GM19463 (cell line): ENCODE results near the gene PKP3.
A peak's percentile ranks its signal among the peaks of the same experiment; 100 is the strongest.
"Not testable (repeated sequence)": the region's sequence is repeated elsewhere in the genome, so short reads cannot be mapped to it uniquely, and the experiment has no call there.

Experiments
- ATAC-seq: cut with Tn5 transposase; IDR thresholded peaks from one replicate; pipeline ENCODE4 v1.9.1; 2021; ENCODE audit warnings: mild to moderate bottlenecking, moderate library complexity; ENCODE audit not compliant: unreplicated experiment

PKP3 gene

DNA sequence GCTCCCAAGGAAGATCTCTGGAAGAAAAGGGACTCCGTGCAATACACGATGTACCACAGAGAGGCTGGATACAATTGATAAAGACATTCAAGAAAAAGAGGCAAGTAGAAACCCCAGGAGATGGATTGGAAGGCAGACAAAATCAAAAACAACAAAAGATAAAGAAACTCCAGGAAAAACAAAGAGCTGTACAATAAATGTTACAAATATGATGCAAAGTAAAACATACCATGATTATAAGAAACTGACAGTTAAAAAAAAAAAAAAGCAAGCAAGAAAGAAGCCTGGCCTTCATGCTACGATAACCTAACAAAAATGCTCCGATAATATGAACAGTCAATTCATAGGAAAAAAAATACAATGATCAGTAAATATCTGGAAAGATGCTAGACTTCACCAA lies 31.3 kb downstream of the PKP3 start:
- no peak for ATAC-seq

DNA sequence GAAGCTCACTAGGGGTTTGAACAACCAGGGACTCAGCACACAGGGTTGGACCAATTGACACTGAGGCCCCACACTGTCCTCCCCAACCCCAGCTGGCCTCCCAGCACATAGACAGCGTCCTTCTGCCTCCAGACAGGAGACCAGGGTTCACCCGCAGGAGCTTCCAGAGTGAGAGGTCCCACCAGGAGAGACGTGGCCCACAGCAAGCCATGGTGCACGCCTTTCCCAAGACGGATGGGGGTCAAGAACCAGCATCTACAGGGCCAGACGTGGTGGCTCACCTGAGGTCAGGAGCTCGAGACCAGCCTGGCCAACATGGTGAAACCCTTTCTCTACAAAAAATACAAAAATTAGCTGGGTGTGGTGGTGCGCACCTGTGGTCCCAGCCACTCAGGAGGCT lies 32.8 kb downstream of the PKP3 start:
- no peak for ATAC-seq

DNA sequence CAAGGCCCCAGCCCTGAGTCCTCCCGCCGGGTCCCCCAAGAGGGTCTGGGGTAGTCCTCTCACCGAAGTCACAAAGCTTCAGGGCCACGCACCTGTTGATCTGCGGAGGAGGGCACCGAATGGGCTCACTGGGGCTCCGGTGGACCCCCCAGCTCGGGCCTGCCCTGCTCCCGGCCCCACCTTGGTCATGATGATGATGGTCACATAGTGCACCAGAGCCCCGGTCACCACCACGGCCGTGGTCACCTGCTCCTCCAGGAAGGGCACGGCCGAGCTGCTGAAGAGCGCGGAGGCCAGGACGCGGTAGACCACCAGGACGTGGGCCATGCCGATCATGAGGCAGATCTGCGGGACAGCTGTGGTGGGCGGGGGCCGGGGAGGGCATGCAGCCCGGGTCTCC lies 34.3 kb downstream of the PKP3 start:
- no peak for ATAC-seq

DNA sequence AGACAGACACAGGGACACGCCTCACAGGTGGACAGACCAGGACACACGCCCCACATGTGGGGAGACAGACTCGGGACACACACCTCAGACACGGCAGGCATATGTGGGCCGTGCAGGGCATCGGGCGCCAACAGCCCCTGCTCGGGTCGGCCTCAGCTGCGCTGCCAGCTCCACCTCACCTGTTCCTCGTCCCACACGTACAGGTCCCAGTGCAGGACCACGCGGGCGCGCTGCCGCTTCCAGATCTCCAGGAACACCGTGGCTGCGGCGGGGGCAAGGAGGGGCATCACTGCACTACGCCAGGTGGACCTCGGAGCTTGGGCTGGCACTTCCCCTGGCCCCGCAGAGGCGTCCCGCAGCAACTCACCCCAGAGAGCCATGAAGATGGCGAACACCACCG lies 35.4 kb downstream of the PKP3 start:
- ATAC-seq: no peak

DNA sequence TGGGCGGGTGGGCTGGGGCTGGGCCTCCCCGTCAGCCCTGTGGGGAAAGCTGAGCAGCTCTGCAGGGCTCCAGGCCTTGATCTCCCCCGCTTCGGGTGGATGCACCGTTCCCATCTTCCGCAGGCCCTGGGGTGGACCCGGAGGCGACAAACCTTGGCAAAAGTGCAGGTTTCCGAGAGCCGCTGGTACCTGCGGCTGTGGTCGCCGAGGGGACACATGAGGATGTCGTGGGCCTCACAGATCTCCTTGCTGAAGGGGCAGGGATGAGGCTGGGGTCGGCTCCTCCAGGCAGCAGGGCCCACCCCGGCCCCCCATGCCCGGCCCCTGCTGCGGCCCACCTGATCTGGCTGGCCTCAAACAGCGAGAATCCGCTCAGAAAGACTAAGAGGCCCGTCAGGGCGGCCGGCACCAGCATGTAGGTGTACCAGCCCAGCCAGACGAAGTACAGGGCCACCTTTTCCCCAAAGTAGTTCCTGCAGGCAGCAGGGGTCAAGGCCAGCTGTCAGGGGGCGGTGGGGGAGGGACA lies 36.0 kb downstream of the PKP3 start:
- no peak for ATAC-seq

DNA sequence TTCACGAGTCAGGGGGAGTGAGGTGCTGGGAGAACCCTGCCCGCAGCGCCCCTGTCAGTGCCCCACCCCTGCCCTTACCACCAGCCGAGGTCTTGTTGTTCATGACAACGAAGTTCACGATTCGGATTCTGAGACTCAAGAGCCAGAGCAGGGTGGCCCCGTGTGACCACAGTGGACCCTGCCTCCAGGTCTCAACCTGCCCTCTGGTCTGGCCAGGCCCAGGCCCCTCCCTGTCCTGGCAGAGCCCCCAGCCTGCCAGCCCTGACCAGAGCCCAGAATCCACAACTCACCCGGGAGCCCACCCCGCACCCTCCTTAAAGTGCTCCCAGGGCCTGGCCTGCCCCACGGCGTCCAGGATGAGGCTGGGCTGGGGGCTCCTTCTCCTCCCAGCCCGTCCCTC lies 37.9 kb downstream of the PKP3 start:
- ATAC-seq: no peak

DNA sequence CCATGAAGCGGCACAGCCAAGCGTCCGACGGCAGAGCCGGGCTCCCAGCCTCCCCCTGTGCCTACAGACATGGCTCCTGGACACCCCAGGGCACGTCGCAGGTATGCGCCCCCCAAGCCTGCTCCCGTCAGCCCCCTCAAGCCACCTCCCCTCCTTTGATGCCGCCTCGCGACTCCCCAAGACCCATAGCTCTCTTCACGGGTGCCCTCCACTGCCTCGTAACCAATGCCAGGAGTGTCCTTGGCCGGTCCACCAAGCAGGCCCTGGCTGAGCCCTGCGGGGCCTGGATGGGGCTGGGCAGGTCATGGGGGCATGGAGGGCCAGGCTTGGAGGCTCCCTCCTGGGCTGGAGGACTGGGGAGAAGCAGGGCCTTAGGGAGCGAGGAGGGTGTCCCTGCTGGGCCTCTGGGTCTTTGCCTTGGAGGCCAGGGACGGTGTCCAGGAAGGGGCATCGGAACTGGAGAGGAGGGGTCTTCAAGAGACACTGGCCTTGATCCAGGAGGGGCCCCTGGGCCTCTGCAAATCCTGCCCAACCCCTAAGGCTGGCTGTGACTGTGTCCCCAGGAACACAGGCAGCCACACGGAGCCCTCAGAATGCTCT lies 38.6 kb downstream of the PKP3 start:
- no peak for ATAC-seq

DNA sequence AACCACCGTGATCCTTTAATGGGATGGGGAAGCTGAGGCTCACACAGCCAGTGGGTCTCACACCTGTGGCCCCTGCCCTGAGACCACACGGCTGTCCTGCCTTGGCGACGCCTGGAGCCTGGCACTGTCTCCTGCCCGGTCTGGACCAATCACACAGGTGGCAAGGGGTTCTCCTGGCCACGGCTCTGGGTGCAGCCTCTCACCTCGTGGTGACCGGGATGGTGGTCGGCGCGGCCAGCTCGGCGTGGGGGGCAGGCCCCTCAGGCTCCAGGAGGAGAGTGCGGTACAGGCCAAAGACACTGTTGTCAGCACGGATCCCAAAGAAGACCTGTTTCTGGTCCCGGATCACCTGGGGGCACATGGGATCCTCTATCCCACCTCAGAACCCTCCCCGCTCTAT lies 39.1 kb downstream of the PKP3 start:
- no peak for ATAC-seq

DNA sequence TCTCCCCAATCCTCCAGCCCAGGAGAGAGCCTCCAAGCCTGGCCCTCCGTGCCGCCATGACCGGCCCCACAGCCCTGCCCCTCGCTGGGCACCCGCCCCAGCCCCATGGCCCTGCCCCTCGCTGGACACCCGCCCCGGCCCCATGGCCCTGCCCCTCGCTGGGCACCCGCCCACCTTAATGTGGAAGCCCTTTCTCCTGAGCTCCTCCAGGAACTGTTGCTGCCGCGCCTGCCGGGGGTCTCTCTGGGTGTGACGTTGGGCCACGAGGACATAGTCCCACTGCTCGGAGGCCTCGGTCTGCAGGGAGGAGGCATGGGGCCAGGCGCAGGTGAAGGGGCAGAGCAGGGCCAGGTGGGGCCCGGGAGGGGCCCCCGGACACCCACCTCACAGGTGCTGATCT lies 39.6 kb downstream of the PKP3 start:
- no peak for ATAC-seq

DNA sequence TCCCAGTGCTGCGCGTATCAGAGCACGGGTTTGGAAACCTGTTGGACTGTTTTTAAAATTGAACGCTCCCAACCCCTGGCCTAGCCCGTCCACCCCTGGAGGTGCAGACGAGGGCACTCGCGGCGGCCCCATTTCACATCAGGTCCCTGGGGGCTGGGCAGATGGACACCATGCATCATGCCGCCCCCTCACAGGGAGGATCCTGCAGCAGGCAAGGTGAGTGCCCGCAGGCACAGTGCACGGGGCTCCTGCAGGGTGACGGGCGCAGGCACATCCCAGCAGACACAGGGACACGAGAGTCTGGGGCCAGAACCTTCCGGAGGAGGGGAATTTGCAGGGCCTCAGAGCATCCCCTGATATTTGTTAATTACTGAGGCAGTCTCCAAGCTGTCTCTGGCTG lies 40.5 kb downstream of the PKP3 start:
- ATAC-seq: no peak

DNA sequence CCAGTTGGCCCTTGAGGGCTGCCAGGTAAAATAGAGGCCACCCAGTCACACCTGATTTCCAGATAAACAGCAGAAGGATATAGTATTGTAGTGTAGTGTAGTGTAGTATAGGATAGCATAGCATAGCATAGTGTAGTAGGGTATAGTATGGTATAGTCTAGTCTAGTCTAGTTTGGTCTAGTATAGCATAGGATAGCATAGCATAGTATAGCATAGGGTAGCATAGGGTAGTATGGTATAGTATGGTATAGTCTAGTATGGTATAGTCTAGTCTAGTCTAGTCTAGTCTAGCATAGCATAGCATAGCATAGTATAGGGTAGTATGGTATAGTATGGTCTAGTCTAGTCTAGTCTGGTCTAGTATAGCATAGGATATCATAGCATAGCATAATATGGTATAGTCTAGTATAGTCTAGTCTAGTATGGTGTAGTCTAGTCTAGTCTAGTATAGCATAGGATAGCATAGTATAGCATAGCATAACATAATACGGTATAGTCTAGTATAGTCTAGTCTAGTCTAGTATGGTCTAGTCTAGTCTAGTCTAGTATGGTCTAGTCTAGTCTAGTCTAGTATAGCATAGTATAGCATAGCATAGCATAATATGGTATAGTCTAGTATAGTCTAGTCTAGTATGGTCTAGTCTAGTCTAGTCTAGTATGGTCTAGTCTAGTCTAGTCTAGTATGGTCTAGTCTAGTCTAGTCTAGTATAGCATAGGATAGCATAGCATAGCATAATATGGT lies 41.2 kb downstream of the PKP3 start:
- ATAC-seq: not testable (repeated sequence)

DNA sequence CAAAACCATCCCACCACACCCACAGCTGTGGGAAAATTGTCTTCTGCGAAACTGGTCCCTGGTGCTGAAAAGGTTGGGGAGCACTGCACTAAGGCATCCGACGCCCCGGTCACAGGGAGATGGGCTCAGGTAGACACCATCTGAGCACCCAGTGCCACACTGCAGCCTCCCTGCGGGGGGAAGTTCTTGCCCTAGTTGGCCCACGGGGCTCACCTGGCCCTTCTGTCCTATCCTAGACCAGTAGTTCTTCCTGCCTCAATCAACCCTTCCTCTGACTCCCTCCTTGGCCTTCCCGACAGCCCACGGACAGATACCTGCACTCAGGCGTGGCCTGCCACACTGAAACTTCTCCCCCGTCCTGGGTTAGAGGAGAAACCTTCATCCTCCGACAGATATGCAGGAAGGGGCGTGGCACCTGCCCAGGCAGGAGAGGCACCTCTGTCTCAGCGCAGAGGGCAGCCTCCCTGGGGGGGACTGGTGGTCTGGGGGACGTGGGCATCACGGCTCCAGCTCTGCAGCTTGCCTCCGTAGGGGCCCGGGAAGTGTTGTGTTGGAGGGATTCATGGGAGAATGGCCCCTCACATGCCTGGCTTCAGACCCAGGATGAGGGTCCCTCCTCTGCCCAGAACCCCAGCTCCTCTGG lies 43.3 kb downstream of the PKP3 start:
- ATAC-seq: no peak

DNA sequence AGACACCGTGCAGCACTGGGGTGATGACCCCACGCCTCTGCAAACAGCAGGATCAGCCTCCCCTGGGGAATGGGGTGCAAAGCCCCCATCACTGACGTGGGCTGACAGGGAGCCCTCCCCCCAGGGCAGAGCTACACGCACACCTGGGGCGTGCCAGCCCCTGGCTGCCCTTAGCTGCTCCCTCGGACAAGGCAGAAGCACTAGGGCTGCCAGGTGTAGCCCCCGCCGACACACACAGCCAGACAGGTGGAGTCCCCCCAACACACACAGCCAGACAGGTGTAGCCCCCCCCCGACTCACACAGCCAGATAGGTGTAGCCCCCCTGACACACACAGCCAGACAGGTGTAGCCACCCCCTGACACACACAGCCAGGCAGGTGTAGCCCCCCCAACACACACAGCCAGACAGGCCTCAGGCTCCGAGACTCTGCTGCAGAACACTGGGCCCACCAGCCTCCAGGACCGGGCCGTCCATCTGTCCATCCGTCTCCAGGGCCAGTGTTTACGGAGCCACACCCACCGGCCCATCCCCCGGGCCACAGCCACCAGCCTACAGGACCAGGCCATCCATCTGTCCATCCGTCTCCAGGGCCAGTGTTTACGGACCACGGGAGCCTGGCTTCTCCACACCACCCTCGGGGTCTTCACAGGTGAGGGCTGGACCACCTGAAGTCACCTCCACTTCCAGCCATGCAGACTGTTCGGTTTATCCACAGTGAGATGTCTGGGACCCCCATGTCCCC lies 44.3 kb downstream of the PKP3 start:
- no peak for ATAC-seq

DNA sequence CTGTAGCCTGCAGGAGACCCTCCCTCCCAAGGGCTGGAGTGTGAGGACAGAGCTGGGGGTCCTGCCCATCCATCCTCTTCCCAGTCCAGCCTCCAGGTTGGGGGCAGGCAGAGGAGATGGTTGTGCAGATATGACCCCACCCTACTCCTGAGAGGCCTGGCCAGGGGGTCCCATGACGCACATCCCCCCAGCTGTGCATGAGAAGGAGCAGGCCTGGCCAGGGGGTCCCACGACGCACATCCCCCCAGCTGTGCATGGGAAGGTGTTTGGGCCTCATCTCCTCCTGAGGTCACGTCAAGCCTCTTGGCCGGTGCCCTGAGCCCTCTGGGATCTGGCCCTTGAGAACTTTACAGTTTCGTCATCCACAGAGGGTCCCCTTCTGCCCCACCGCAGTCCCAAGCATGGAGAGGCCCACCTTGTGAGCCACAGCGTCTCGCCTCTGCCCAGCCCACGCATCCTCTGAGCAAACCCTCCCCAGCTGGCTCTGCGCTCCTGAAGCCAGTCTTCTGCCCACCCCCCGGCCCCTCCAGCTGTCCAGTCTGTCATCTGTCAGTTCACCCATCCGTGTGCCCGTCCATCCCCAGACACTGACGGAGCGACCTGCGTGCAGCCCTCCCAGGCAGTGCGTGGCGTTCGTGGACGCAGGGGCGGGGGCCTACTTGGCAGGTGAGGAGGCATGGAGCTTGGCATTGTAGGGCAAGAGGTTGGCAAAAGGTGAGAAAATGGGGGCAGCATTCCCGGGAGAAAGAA lies 45.5 kb downstream of the PKP3 start:
- no peak for ATAC-seq

DNA sequence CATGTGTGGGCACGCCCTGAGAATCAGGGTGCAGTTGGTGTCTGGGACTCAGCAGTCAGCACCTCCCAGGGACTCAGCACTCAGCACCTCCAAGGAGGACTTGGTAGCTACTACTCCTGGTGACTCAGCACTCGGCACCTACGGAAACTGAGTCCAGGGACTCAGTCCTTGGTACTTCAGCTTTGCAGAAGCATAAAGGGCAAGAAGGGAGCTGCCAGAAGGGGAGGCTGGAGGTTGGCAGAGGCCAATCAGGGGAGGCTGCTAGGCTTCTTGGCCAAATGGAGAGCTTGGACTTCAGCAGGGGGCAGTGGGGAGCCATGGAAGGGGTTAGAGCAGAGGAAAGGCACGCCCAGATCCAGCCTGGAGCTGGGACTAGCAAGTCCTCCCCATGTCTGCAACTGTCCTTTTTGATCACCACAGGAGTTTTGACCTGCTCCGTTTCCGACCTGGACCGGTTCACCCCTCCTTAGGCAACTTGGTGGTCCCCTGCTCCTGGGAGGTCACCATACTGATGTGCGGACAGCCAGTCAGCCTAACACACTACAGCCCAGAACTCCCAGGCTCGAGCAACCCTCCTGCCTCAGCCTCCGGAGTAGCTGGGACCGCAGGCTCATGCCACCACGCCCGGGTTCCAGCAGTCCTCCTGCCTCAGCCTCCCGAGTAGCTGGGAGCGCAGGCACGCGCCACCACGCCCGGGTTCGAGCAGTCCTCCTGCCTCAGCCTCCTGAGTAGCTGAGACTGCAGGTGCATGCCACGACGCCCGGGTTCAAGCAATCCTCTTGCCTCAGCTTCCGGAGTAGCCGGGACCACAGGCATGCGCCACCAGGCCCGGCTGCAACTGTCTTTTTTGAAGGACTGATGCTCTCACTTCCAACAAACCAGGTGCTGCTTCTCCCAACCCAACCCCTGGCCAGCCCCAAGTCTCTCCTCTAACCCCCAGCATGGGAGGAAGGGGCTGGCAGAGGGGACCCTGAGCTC lies 46.3 kb downstream of the PKP3 start:
- ATAC-seq: no peak

DNA sequence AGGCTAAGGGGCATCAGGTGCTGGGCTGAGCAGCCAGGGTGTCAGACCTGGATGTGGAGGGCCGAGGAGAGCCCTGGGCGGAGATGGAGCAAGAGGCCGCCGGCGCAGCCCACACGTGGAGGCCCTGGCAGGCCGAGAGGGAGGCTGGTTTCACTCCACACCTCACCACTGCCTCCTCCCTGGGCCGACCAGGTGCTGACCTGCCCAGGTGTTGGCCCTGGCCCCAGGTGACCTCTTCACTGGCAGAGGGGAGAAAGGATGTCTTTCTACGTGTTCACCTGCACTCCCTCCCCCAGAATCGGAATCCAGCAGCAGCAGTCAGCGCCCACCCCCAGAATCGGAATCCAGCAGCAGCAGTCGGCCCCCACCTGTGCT lies 47.0 kb downstream of the PKP3 start:
- ATAC-seq: no peak

DNA sequence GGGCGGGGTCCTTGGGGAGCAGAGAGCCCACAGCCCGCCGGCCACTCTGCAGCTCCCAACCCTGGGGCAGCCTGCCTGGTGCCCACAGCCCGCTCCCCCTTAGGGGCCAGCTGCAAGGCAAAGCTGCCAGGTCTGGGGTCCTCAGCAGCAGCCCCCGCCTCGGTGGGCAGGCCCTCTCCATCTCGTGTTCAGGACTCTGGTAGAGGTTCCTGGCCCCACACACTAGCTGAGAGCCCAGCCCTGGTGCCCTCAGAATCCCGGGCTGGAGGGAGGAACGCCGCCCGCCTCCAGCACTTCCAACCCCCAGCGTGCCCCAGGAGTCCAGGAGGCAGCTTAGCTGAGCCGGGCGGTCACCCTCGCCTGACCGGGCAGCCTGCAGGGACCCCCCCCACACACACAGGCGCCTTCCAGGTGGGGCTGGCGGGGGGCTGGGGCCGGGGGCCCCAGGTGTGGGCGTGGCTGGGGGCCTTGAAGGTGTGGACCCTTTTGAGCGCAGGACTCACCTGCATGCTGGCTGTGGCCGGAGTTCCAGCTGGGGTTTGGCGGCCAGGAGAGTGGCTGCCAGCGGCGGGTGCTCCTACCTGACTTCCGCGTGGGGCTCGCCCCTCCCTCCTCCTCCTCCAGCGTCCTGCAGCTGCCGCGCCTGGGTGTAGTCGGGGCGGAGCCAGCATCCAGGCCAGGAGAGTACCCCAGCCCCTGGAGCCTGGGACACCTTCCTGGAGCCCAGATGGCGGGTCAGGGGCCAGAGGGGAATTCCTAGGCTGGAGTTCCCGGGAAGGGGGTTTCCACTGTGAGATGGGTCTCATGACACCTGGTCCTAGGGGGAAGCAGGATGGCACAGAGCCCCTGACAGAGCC lies 47.6 kb downstream of the PKP3 start, which contains the start of gene ANO9:
Gene ANO9 (minus strand): TSS at position 594 of the 857 bp plus-strand sequence. CDS start 85 bp downstream, at position 509.
- peak; percentile 90 for ATAC-seq

DNA sequence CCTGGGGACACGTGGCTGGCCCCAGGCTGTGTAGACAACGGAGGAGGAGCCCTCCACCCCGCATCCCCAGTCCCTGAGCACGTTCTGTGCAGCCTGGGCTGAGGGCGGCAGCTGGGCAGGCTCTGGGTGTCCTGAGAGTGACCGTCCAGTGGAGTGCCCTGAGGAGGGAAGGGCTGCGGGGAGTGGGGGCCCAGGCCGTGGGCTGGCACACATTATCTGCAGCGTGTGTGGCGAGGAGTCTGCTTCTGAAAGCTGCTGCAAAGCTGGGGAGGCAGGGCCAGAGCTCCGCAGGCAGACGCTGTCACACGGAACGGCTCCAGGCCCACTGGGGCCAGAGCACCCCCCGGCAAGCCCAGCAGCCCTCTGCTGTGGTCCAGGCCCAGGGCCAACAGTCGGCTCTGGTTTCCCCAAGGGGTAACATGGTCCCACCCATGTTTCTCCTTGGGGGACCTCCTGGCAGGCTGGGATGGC lies 48.6 kb downstream of the PKP3 start:
- no peak for ATAC-seq
